ENCODE results near the gene CTNNA2.

CTNNA2 gene

DNA sequence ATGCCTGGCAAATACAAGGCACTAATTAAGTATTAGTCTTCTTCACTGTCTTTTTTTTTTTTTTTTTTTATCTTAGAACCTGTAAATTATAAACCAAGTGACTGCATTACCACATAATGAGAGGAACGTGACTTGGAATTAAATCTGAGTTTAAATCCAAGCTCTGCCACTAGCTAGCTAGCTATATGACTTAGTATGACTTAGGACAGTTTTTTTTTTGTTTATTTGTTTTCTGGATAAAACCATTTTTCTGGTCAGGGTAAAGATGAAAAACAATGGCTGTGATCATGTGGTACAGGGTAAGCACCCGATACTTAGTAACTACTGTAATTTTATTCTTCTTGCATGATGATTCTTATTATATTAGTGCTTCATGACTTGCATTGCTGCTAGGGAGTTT lies 983.5 kb downstream of the CTNNA2 start:
- Histone ChIP-seq H3K27me3 (replicated peaks) (no peaks in the 10 kb centered on the region), H3K4me3 (ENCODE audit: low read depth, low read length) (no peak overlapping the region), H3K27ac (no peak overlapping the region), H3K36me3 (replicated peaks) (no peaks in the 10 kb centered on the region)
- in situ Hi-C loops (cut with HindIII; ENCODE audit: low pct_ligation_motif_present, low sequenced_read_pairs) = no loop called here
- no peak for DNase-seq
- TF ChIP-seq, protein P1, sequence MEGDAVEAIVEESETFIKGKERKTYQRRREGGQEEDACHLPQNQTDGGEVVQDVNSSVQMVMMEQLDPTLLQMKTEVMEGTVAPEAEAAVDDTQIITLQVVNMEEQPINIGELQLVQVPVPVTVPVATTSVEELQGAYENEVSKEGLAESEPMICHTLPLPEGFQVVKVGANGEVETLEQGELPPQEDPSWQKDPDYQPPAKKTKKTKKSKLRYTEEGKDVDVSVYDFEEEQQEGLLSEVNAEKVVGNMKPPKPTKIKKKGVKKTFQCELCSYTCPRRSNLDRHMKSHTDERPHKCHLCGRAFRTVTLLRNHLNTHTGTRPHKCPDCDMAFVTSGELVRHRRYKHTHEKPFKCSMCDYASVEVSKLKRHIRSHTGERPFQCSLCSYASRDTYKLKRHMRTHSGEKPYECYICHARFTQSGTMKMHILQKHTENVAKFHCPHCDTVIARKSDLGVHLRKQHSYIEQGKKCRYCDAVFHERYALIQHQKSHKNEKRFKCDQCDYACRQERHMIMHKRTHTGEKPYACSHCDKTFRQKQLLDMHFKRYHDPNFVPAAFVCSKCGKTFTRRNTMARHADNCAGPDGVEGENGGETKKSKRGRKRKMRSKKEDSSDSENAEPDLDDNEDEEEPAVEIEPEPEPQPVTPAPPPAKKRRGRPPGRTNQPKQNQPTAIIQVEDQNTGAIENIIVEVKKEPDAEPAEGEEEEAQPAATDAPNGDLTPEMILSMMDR (IDR thresholded peaks at IDR 0.05; ENCODE audit: low read depth, low read length, missing control alignments) = no peak

DNA sequence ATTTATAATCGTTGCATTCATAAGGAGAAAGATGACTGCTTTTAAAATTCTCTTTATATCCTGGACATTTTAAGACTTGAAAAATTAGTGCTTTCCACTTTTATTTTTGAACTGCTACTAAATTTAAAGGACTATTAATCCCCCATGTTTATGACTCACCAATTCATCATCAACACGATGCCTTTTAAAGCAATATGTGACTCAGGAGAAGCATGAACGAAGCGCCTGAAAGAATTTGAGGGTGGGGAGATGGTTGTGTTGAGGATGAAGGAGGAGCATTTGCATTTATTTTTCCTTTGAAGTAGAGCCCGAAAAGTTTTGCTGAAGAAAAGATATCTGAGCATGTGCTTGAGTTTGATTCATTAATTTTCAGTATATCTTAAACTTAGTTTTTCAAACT lies 983.9 kb downstream of the CTNNA2 start:
- no peaks in the 10 kb centered on the region for H3K36me3 ChIP-seq (replicated peaks)
- peak; percentile 21 for DNase-seq
- H3K4me3 ChIP-seq (ENCODE audit: low read depth, low read length) = no peak overlapping the region
- TF ChIP-seq, protein P1 (IDR thresholded peaks at IDR 0.05; ENCODE audit: low read depth, low read length, missing control alignments) = no peak
- H3K27me3 ChIP-seq (replicated peaks) = no peaks in the 10 kb centered on the region
- in situ Hi-C loops (cut with HindIII; ENCODE audit: low pct_ligation_motif_present, low sequenced_read_pairs) = no loop called here
- no peak overlapping the region for H3K27ac ChIP-seq

DNA sequence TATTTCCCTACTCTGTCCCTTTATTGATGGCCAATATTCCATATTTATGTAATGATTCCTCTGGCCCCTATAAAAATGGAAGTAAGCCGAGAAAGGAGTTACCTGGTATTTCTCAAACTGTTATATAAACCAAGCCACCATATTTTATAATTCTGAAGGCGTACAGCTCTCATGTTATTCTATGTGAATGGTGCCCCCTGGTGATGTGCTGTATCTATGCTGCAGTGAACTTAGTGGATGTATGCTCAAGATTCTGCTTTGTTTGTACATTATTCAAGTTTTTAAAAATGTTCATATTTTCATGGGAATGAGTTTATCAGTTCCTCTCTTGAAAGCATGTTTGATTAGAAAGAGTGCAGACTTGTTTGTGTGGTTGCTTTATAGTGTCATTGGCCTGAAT lies 986.2 kb downstream of the CTNNA2 start:
- no peak overlapping the region for H3K27ac ChIP-seq
- no peaks in the 10 kb centered on the region for H3K27me3 ChIP-seq (replicated peaks)
- peak; percentile 22 for DNase-seq

DNA sequence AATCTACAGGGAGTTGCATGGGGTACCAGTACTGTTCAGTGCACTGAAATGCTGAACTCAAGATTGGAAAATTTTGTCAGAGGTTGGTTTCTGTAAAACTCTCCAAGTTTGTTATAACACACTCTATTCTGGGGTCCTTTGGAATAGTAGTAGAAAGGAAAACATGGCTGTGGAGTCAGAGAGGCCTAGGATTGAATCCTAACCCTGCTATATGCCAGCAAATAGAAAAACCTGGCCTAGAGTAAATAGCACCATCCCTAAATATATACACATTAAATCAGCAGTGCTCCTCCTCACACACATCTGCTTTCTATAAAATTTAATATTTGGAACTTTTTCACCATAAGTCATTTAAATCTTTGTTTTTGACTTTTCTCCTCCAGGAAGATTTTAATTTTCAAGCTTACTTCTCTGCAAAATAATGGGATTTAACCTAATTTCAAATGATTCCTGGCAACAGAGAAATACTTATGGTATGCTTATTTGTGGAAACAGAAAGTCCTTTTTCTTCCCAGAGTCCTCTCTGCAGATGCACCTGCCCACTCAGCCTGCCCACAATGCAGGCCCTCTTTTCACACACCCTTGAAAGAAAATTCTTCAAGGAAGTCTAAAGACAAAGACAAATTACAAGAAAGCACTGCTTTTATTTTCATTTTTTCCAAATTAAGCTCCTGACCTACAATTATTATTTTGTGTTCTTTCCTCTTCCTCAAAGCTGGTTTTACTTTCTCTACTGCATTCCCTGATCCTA lies 989.2 kb downstream of the CTNNA2 start:
- Histone ChIP-seq H3K36me3 (replicated peaks) (no peaks in the 10 kb centered on the region), H3K4me3 (ENCODE audit: low read depth, low read length) (no peak overlapping the region), H3K27ac (no peak overlapping the region), H3K27me3 (replicated peaks) (no peaks in the 10 kb centered on the region)
- in situ Hi-C loops (cut with HindIII; ENCODE audit: low pct_ligation_motif_present, low sequenced_read_pairs) = no loop called here
- TF ChIP-seq, protein P1 (IDR thresholded peaks at IDR 0.05; ENCODE audit: low read depth, low read length, missing control alignments) = no peak
- DNase-seq = no peak

More for the DNA sequence above, 986.2 kb downstream of the CTNNA2 start:
- in situ Hi-C loops (cut with HindIII; ENCODE audit: low pct_ligation_motif_present, low sequenced_read_pairs) = no loop called here
- Histone ChIP-seq H3K36me3 (replicated peaks) (no peaks in the 10 kb centered on the region), H3K4me3 (ENCODE audit: low read depth, low read length) (no peak overlapping the region)
- TF ChIP-seq, protein P1 (IDR thresholded peaks at IDR 0.05; ENCODE audit: low read depth, low read length, missing control alignments) = peak; percentile 75

DNA sequence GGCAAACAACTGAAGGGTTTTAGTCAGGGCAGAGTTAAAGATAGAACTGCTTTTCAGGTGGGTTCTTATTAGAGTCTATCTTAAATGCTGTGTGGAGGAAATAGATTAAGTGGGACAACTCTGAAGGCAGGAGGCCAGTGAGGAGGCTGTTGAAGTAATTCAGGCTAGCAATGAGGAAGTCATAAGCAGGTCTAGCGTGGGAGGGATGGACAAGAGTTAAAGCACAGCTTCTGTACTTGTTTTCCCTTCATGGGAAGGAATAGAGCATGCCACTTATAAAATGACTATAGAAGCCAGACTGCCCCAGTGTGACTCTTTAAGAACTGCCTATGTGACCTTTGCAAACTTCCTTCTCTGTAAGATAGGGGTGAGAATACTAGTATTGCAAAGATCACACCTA lies 993.7 kb downstream of the CTNNA2 start:
- DNase-seq = no peak
- in situ Hi-C loops (cut with HindIII; ENCODE audit: low pct_ligation_motif_present, low sequenced_read_pairs) = no loop called here
- Histone ChIP-seq H3K4me3 (ENCODE audit: low read depth, low read length) (no peak overlapping the region), H3K27me3 (replicated peaks) (no peaks in the 10 kb centered on the region), H3K27ac (no peak overlapping the region), H3K36me3 (replicated peaks) (no peaks in the 10 kb centered on the region)
- TF ChIP-seq, protein P1 (IDR thresholded peaks at IDR 0.05; ENCODE audit: low read depth, low read length, missing control alignments) = no peak

DNA sequence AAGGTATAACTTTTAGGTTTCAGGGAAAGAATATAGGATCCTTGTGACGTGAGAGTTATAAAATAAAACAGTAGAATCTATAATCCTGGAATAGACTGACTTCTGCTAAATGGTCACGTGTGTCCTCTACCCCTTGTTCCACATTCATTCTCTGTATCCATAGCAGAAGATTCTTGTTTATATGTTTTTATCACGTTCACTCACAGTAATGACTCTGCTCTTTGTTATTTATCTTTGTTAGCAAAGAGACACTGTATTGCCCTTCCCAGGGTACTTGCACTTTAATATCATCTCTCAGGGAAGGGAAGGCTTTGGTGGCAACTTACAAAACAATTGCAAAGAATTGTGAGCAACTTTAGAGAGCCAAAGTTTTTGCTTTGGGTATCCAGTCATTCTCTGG lies 997.9 kb downstream of the CTNNA2 start:
- no peaks in the 10 kb centered on the region for H3K27me3 ChIP-seq (replicated peaks)
- H3K27ac ChIP-seq = no peak overlapping the region
- in situ Hi-C loops (cut with HindIII; ENCODE audit: low pct_ligation_motif_present, low sequenced_read_pairs) = no loop called here
- H3K36me3 ChIP-seq (replicated peaks) = no peaks in the 10 kb centered on the region
- TF ChIP-seq, protein P1 (IDR thresholded peaks at IDR 0.05; ENCODE audit: low read depth, low read length, missing control alignments) = no peak
- H3K4me3 ChIP-seq (ENCODE audit: low read depth, low read length) = no peak overlapping the region
- no peak for DNase-seq

Measured in brain microvascular endothelial cell (primary cell).